Heart right ventricle (tissue), 16 donors: ENCODE results near the gene DDC. TPM values are rescaled to one million over a fixed set of nuclear protein-coding genes. Genes with fewer than 3 reads are reported as not detected.
A peak's percentile ranks its signal among the peaks of the same experiment; 100 is the strongest.

Source experiments
- ATAC-seq, 8 donors: fragments of 200-7000 bp; cut with Tn5 transposase; one replicate each; pipeline ENCODE4 v1.9.1; 2020; ENCODE audit warnings: mild to moderate bottlenecking in 8 of 8, moderate library complexity in 8 of 8, moderate number of reproducible peaks in 1 of 8
- DNase-seq, 2 donors: peaks; one replicate each; pipeline ENCODE4 v3.0.0-alpha.2; 2020
- H3K27ac ChIP-seq, 10 donors: fragments of 200-600 bp; sonication (generic) in 2 of 10; one replicate each; pipeline versions ENCODE4 v1.5.0 to v1.8.0; 2020 to 2022; ENCODE audit warnings: mild to moderate bottlenecking in 3 of 10
- H3K27me3 ChIP-seq, 7 donors: fragments of 200-600 bp; one replicate each; pipeline ENCODE4 v1.8.0; 2021 to 2022; ENCODE audit warnings: mild to moderate bottlenecking in 2 of 7
- H3K36me3 ChIP-seq, 9 donors: fragments of 200-600 bp; sonication (generic) in 1 of 9; one replicate each; pipeline versions ENCODE4 v1.5.0 to v1.8.0; 2020 to 2022; ENCODE audit warnings: mild to moderate bottlenecking in 2 of 9
- H3K4me1 ChIP-seq, 9 donors: fragments of 200-600 bp; sonication (generic) in 1 of 9; one replicate each; pipeline versions ENCODE4 v1.5.0 to v1.8.0; 2020 to 2022; ENCODE audit warnings: mild to moderate bottlenecking in 4 of 9
- H3K4me3 ChIP-seq, 10 donors: fragments of 200-600 bp; sonication (generic) in 2 of 10; one replicate each; pipeline versions ENCODE4 v1.5.0 to v1.8.0; 2020 to 2022; ENCODE audit warnings: mild to moderate bottlenecking in 7 of 10, moderate library complexity in 2 of 10
- H3K9me3 ChIP-seq, 11 donors: fragments of 200-600 bp in 10 of 11; sonication (generic) in 2 of 11; one replicate each; pipeline versions ENCODE4 v1.5.0 to v1.8.0; 2013 to 2022; ENCODE audit warnings: mild to moderate bottlenecking in 2 of 11, control low read depth in 1 of 11, moderate library complexity in 1 of 11
- WGBS, 2 donors: extraction: QIAGEN DNeasy Blood & Tissue Kit; methylation state at CpG; one replicate each; pipeline ENCODE4 v1.1.7; 2013; ENCODE audit warnings: inconsistent platforms in 1 of 2; 5-methylcytosine and 5-hydroxymethylcytosine counted together
- intact Hi-C, 10 donors: fragments of 100-400 bp; cut with DNase I; formaldehyde crosslinking; loops; one replicate each; pipeline versions ENCODE4 v1.11.1 to v1.14.2; 2022
- polyA plus RNA-seq, 2 donors: library from polyadenylated mRNA; stranded (reverse); fragments of 200-250 nt; gene quantifications; one replicate each; pipeline ENCODE4 v1.2.3, GENCODE V29; 2013
- total RNA-seq, 10 donors: library from RNA; stranded (reverse); fragmentation: NEBNext Ultra II Directional in 3 of 10; extraction: Animal tissue kit (Norgen Biotek cat#: 25700) in 3 of 10; gene quantifications; one replicate each; pipeline versions ENCODE4 v1.2.1 to v1.2.4, GENCODE V29; 2021 to 2023
- TF ChIP-seq, protein P1 (sequence below), 9 donors: fragments of 200-600 bp; sonication (generic) in 2 of 9; IDR thresholded peaks; one replicate each; pipeline versions ENCODE4 v1.5.0 to v1.8.0; 2021 to 2022; ENCODE audit warnings: antibody characterized with exemption in 9 of 9, mild to moderate bottlenecking in 5 of 9, moderate library complexity in 1 of 9
- donor health status: Arrhythmogenic right ventricular cardiomyopathy.
- donor health status: ischemic (EF 13 %, LVEDD 7.1; RV severe dilation, severe dysfunction).
- donor health status: healthy with polysubstance abuse.
- donor health status: DM: no; HTN: yes; CAD: no.
- donor health status: DM: no; HTN: no; CAD: no.
- donor health status: ischemic (EF 25% LVEDD 6.9; RV normal size, moderate dysfunction).
- donor health status: ischemic (EF 25% LVEDD 5.7; RV mildly dilated, moderate dysfunction).
- donor health status: healthy.
- donor health status: DM: yes; HTN: yes; CAD: no.
- donor health status: Ischemic cardiomyopathy.
- donor health status: ischemic (EF 35%, LVEDD 5.7; RV mildly dilated, moderate dysfunction).
- donor health status: nonischemic (EF 11% LVEDD 7.7; RV severe dilation, severe dysfunction).
- donor health status: DM: yes; HTN: yes; CAD: no.
- donor health status: PGD.
- donor health status: ischemic (EF 29% LVEDD 5.4; RV normal size, mild dysfunction).
- donor health status: nonischemic (EF 23%, LVEDD 6.1; RV moderate dilation, normal function).

The DDC gene
- total and polyA plus RNA-seq, 12 donors = not detected

DNA sequence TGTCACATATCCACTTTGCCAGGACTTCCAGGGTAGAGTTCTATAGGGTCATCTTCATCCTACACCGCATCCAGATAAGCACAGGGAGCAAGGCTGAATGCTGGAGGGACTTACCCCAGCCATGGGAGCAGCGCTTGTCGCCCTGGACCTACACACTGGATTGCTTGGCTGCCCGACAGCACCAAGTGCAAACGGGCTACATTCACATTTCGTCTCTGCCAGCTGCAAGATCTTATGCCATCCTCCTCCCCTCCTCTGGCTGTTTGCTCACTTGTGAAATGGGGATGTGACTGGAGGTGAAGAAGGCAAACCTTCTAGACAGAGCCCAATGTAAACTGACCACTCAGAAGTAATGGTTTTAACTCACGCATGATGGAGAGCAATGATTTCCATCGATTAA lies 1.0 kb downstream of the DDC start:
- Histone ChIP-seq H3K27ac (no peak overlapping the region), H3K9me3 (no peaks in the 10 kb centered on the region), H3K27me3 (peaks cover 0 to 25% (median 9%) of the 10 kb centered on the region in 7 donors), H3K36me3 (no peaks in the 10 kb centered on the region), H3K4me3 (no peak overlapping the region), H3K4me1 (no peaks in the 10 kb centered on the region)
- DNase-seq (no peak), ATAC-seq (no peak)
- intact Hi-C loops = no loop called here
- TF ChIP-seq, protein P1, sequence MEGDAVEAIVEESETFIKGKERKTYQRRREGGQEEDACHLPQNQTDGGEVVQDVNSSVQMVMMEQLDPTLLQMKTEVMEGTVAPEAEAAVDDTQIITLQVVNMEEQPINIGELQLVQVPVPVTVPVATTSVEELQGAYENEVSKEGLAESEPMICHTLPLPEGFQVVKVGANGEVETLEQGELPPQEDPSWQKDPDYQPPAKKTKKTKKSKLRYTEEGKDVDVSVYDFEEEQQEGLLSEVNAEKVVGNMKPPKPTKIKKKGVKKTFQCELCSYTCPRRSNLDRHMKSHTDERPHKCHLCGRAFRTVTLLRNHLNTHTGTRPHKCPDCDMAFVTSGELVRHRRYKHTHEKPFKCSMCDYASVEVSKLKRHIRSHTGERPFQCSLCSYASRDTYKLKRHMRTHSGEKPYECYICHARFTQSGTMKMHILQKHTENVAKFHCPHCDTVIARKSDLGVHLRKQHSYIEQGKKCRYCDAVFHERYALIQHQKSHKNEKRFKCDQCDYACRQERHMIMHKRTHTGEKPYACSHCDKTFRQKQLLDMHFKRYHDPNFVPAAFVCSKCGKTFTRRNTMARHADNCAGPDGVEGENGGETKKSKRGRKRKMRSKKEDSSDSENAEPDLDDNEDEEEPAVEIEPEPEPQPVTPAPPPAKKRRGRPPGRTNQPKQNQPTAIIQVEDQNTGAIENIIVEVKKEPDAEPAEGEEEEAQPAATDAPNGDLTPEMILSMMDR (IDR thresholded peaks at IDR 0.05) = no peak
- WGBS, 2 donors = 88 to 90% methylated on average over 8 of the region's 8 CpGs

DNA sequence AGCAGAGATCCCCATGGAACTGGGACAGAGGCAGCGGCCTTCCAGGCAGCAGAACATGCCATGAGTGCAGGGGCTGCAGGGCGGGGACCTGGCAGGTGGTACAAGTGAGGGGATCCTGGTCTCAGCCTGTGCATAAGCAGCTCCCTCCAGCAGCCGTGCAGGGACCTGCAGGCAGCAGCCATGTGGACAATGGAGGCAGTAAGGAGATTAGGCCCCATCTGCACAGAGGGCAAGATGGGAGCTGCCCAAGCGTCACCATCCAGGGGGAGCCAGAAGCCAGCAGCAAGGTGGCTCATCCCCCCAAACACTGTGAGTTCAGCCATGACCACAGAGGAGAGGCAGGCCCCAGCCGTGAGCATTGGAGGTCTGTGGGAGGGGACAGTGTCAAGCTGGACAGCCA lies 3.1 kb downstream of the DDC start:
- Histone ChIP-seq H3K4me1 (no peaks in the 10 kb centered on the region), H3K4me3 (no peak overlapping the region), H3K27me3 (peaks cover 0 to 32% (median 18%) of the 10 kb centered on the region in 7 donors), H3K36me3 (no peaks in the 10 kb centered on the region), H3K9me3 (no peaks in the 10 kb centered on the region), H3K27ac (no peak overlapping the region)
- WGBS, 2 donors = 68% methylated on average over 5 of the region's 5 CpGs
- ATAC-seq = peak in 1 of 8 donors; percentile 30
- TF ChIP-seq, protein P1 (IDR thresholded peaks at IDR 0.05) = no peak
- intact Hi-C loops = no loop called here
- DNase-seq = no peak

DNA sequence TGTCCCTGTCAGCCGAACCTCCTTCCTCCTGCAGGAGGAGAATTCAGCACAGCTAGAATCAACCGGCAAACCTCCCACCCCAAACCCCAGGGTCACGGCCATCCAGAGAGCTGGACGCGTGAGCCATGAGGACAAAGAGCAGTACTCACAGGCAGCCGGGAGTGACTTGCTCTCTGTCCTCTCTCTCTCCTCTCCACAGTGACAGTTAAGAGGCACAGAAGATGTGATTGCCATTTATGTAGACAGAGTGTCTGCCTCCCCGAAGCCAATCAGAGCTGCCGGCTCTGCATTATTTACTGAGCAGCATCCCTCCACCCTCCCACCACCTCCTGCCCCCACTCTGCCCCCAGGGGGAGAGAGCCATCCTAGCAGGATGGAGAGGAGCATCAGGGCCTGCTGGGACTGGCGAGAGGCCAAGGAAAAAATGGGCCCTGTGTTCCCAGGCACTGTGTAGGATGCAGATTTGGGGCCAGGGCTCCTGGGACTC lies 4.3 kb downstream of the DDC start:
- TF ChIP-seq, protein P1 (IDR thresholded peaks at IDR 0.05) = no peak
- ATAC-seq (peak in 2 of 8 donors; percentile 11 to 18), DNase-seq (peak in 1 of 2 donors; percentile 31)
- Histone ChIP-seq H3K27me3 (peaks cover 0 to 32% (median 19%) of the 10 kb centered on the region in 7 donors), H3K4me1 (no peaks in the 10 kb centered on the region), H3K36me3 (no peaks in the 10 kb centered on the region), H3K4me3 (no peak overlapping the region), H3K27ac (no peak overlapping the region), H3K9me3 (no peaks in the 10 kb centered on the region)
- WGBS, 2 donors = 22 to 27% methylated on average over 9 of the region's 9 CpGs
- intact Hi-C loops = no loop called here

DNA sequence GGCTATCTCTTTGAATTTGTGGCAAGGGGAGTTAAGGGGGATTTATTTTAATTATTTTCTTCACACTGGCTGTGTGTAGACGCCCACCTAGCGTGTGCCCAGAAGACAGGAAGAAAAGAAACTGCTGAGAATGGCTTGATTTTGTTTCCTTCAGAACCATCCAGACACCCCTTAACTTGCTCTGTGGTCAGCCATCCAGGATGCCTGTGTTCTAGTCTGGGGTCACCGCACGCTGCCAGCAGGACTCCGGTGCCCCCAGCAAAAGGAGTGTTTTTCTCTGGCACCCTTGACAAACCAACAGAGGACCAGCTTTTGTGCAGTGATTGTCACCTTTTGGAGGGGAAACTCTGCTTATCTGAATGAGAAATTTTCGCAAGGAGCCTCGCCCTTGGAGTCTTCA lies 5.3 kb downstream of the DDC start:
- Histone ChIP-seq H3K4me3 (no peak overlapping the region), H3K27ac (no peak overlapping the region), H3K4me1 (no peaks in the 10 kb centered on the region), H3K9me3 (no peaks in the 10 kb centered on the region), H3K27me3 (peaks cover 0 to 40% (median 19%) of the 10 kb centered on the region in 7 donors), H3K36me3 (no peaks in the 10 kb centered on the region)
- DNase-seq (no peak), ATAC-seq (no peak)
- 82 to 91% methylated on average over 7 of the region's 7 CpGs for WGBS, 2 donors
- intact Hi-C loops = no loop called here
- TF ChIP-seq, protein P1 (IDR thresholded peaks at IDR 0.05) = no peak
